ENCODE measurements around the gene CCSER1.

CCSER1 gene

GRCh38 chr4:91279899-91280298, 1152.7 kb downstream of the CCSER1 start:
- no peak overlapping the region for H3K27ac ChIP-seq (ENCODE audit: low read depth, low read length)
- H3K4me1 ChIP-seq (ENCODE audit: control insufficient read depth, low read length) = no peaks in the 10 kb centered on the region
- H3K4me2 ChIP-seq (ENCODE audit: low read length) = no peak overlapping the region
- no peaks in the 10 kb centered on the region for H3K27me3 ChIP-seq (ENCODE audit: control insufficient read depth, low read length)
- H3K36me3 ChIP-seq (ENCODE audit: control insufficient read depth, low read length) = no peaks in the 10 kb centered on the region
- H3F3A ChIP-seq (ENCODE audit: control insufficient read depth, insufficient read depth) = no peaks in the 10 kb centered on the region
- H3K4me3 ChIP-seq (ENCODE audit: low read length) = no peak overlapping the region
- H3K9me3 ChIP-seq (ENCODE audit: control insufficient read depth, insufficient read depth, low read length) = no peaks in the 10 kb centered on the region
- H3K79me2 ChIP-seq (ENCODE audit: control insufficient read depth, low read length) = no peaks in the 10 kb centered on the region
- H3K9me2 ChIP-seq (replicated peaks; ENCODE audit: control insufficient read depth, low read length) = no peaks in the 10 kb centered on the region
- TF ChIP-seq EZH2phosphoT487 (IDR thresholded peaks at IDR 0.05; ENCODE audit: borderline replicate concordance, low read length) = no peak
- TF ChIP-seq CTCF (IDR thresholded peaks at IDR 0.05; ENCODE audit: low read depth, low read length, poor library complexity, severe bottlenecking) = no peak
- H4K20me1 ChIP-seq (ENCODE audit: control insufficient read depth, insufficient read depth, low read depth, low read length) = no peaks in the 10 kb centered on the region

- Histone ChIP-seq H3K4me3 (ENCODE audit: low read length) (no peak overlapping the region), H4K20me1 (ENCODE audit: control insufficient read depth, insufficient read depth, low read depth, low read length) (no peaks in the 10 kb centered on the region), H3K27me3 (ENCODE audit: control insufficient read depth, low read length) (no peaks in the 10 kb centered on the region), H3K27ac (ENCODE audit: low read depth, low read length) (no peak overlapping the region), H3K79me2 (ENCODE audit: control insufficient read depth, low read length) (no peaks in the 10 kb centered on the region), H3K36me3 (ENCODE audit: control insufficient read depth, low read length) (no peaks in the 10 kb centered on the region), H3K4me1 (ENCODE audit: control insufficient read depth, low read length) (no peaks in the 10 kb centered on the region), H3K9me3 (ENCODE audit: control insufficient read depth, insufficient read depth, low read length) (no peaks in the 10 kb centered on the region), H3F3A (ENCODE audit: control insufficient read depth, insufficient read depth) (no peaks in the 10 kb centered on the region), H3K9me2 (replicated peaks; ENCODE audit: control insufficient read depth, low read length) (no peaks in the 10 kb centered on the region), H3K4me2 (ENCODE audit: low read length) (no peak overlapping the region)
- no peak for TF ChIP-seq CTCF (IDR thresholded peaks at IDR 0.05; ENCODE audit: low read depth, low read length, poor library complexity, severe bottlenecking)
Observed at GRCh38 chr4:91280551-91281290, 1153.5 kb downstream of the CCSER1 start.

DNA sequence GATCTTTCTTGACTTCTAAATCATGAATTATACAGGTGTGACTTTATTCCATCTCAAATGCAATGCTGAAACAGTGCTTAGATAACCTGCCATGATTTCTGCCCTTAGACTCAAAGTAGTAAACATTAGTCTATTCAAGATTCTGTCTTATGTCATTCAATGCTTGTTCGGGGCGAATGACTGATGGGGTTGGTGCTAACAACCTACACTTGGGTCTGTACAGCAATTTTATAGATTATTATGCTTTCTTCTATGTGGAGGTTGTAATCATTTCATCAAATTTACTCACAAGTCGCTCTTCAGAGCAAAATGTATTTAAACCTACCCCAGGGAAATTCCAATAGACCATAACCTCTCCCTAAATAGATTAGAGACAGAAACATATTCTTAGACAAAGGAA, 1155.0 kb downstream of the CCSER1 start:
- no peaks in the 10 kb centered on the region for H3K36me3 ChIP-seq (ENCODE audit: control insufficient read depth, low read length)
- H3K79me2 ChIP-seq (ENCODE audit: control insufficient read depth, low read length) = no peaks in the 10 kb centered on the region
- no peaks in the 10 kb centered on the region for H3K9me2 ChIP-seq (replicated peaks; ENCODE audit: control insufficient read depth, low read length)
- H3K4me2 ChIP-seq (ENCODE audit: low read length) = no peak overlapping the region
- H3K9me3 ChIP-seq (ENCODE audit: control insufficient read depth, insufficient read depth, low read length) = no peaks in the 10 kb centered on the region
- H3K27me3 ChIP-seq (ENCODE audit: control insufficient read depth, low read length) = no peaks in the 10 kb centered on the region
- no peaks in the 10 kb centered on the region for H4K20me1 ChIP-seq (ENCODE audit: control insufficient read depth, insufficient read depth, low read depth, low read length)
- no peaks in the 10 kb centered on the region for H3K4me1 ChIP-seq (ENCODE audit: control insufficient read depth, low read length)
- no peak overlapping the region for H3K4me3 ChIP-seq (ENCODE audit: low read length)
- H3K27ac ChIP-seq (ENCODE audit: low read depth, low read length) = no peak overlapping the region
- H3F3A ChIP-seq (ENCODE audit: control insufficient read depth, insufficient read depth) = no peaks in the 10 kb centered on the region
- TF ChIP-seq EZH2phosphoT487 (IDR thresholded peaks at IDR 0.05; ENCODE audit: borderline replicate concordance, low read length) (no peak), CTCF (IDR thresholded peaks at IDR 0.05; ENCODE audit: low read depth, low read length, poor library complexity, severe bottlenecking) (no peak)
